Left renal pelvis (tissue), 4 donors: ENCODE measurements around the gene PTGDS. TPM values are rescaled to one million over a fixed set of nuclear protein-coding genes. Genes with fewer than 3 reads are reported as not detected.

Experiments
- DNase-seq, 4 donors: peaks; one replicate each; pipeline ENCODE4 v3.0.0-alpha.2; 2013; ENCODE audit warnings: low read depth in 4 of 4, low spot score in 3 of 4
- polyA plus RNA-seq, 4 donors: library from polyadenylated mRNA; unstranded; fragments of 120-200 nt; gene quantifications; one replicate each; pipeline ENCODE4 v1.2.1, GENCODE V29; 2013; ENCODE audit not compliant: insufficient read length in 4 of 4

Gene PTGDS
- polyA plus RNA-seq, 4 donors, result 3.8 to 66.7 (median 27.7) TPM

GRCh38 chr9:136945333-136946227, 31.7 kb upstream of the PTGDS start:
- no peak for DNase-seq

GRCh38 chr9:136946228-136947027, 30.9 kb upstream of the PTGDS start:
- no peak for DNase-seq

- DNase-seq, result no peak
Observed at GRCh38 chr9:136947028-136947891, 30.0 kb upstream of the PTGDS start.

- no peak for DNase-seq
Observed at GRCh38 chr9:136947955-136948510, 29.3 kb upstream of the PTGDS start.

- no peak for DNase-seq
Observed at GRCh38 chr9:136949239-136949816, 28.0 kb upstream of the PTGDS start.

- peak; percentile 75 to 90 (median 83) for DNase-seq
Observed at GRCh38 chr9:136949817-136950655, 27.3 kb upstream of the PTGDS start.

- no peak for DNase-seq
Observed at GRCh38 chr9:136950656-136951276, 26.5 kb upstream of the PTGDS start.

- no peak for DNase-seq
Observed at GRCh38 chr9:136951541-136952320, 25.6 kb upstream of the PTGDS start, which contains the start of gene LCN12. Gene LCN12, plus strand, starts transcription at chr9:136952273. Its CDS starts 55 bp downstream, at chr9:136952328.

- no peak for DNase-seq
Observed at GRCh38 chr9:136952321-136952850, 24.9 kb upstream of the PTGDS start.

- no peak for DNase-seq
Observed at GRCh38 chr9:136952876-136953770, 24.2 kb upstream of the PTGDS start.

- DNase-seq, result no peak
Observed at GRCh38 chr9:136953771-136954269, 23.5 kb upstream of the PTGDS start.

- DNase-seq, result no peak
Observed at GRCh38 chr9:136954270-136955083, 22.8 kb upstream of the PTGDS start.

- no peak for DNase-seq
Observed at GRCh38 chr9:136955202-136955942, 21.9 kb upstream of the PTGDS start.

- DNase-seq, result no peak
Observed at GRCh38 chr9:136955943-136956335, 21.4 kb upstream of the PTGDS start.

- no peak for DNase-seq
Observed at GRCh38 chr9:136956604-136957003, 20.7 kb upstream of the PTGDS start.
